Activated CD8-positive, alpha-beta memory T cell treated with anti-CD3 and anti-CD28 coated beads, Interleukin-2, amount 50 U/mL, for 1 hour (primary cell): ENCODE results near the gene OR4A5.
"Not testable (repeated sequence)": the region's sequence is repeated elsewhere in the genome, so short reads cannot be mapped to it uniquely, and the experiment has no call there.

Source experiments
- DNase-seq: peaks from one replicate; pipeline ENCODE4 v3.0.0-alpha.2; 2020; ENCODE audit errors: extremely low read depth

The OR4A5 gene, protein sequence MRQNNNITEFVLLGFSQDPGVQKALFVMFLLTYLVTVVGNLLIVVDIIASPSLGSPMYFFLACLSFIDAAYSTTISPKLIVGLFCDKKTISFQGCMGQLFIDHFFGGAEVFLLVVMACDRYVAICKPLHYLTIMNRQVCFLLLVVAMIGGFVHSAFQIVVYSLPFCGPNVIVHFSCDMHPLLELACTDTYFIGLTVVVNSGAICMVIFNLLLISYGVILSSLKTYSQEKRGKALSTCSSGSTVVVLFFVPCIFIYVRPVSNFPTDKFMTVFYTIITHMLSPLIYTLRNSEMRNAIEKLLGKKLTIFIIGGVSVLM

DNA sequence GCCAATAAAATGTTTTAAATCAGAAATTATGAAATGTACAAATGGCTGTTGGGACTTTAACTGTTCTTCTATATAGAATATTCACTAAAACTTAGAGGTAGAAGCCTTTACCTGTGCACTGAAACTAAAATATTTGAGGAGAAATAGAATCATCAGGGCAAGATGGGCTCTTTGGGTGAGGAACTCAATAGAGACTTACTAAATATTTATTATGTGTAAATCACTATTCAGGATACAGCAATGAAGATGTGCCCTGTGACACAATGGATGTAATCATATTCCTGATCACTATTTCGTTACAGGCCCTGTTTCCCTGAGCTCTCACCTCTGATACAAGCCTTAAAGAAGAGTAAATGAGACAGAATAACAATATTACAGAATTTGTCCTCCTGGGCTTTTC, at the start of gene OR4A5:
Gene OR4A5, plus strand, starts transcription at position 301 of the 400 bp plus-strand sequence. Its CDS starts 53 bp downstream, at position 354.
- DNase-seq, result not testable (repeated sequence)

DNA sequence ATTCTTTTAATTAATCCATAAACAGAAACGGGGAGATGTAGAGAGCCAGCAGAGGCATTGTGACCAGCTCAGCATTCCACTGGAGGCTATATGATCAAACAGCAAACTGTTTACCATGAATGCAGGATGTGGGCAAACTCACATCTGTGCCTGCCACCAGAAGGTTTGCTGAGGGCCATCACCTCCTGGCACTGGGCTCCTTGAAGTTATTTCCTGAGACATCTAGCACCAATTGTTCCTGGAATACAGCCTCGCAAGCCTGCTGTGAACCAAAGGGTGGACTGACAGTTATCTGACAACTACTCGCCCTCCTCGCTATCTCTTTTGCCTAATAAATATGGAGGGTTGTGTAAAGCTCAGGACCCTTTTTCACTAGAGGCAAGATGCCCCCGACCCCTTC, 13.5 kb downstream of the OR4A5 start:
- not testable (repeated sequence) for DNase-seq
